Central memory CD4-positive, alpha-beta T cell (primary cell): Measurements from ENCODE around the gene SMIM44.
"Not testable (repeated sequence)": the region's sequence is repeated elsewhere in the genome, so short reads cannot be mapped to it uniquely, and the experiment has no call there.

Source experiments
- DNase-seq: peaks from one replicate; pipeline ENCODE4 v3.0.0; 2022

Gene SMIM44

DNA sequence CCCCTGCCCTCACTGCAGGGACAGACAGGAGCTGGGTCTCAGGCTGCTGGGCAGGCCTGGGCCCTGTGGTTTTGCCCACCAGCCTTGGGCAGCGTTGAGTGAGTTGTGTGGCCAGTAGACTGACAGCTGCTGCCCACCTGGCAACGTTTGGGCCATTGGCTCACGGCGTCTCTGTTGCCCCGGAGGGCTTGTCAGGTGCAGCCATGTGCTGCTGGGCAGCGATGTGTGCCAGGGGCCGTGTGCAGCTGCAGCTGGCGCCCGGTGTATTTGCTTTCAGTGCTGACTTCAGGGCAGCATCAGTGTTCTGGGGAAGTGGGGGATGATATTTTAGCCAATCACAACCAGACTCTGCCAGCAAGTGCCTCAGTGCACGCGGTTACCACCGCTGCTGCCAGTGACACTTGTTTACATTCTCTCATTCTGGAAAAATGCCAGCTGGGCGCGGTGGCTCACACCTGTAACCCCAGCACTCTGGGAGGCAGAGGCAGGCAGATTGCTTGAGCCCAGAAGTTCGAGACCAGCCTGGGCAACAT lies 33.5 kb upstream of the SMIM44 start:
- peak; percentile 67 for DNase-seq

DNA sequence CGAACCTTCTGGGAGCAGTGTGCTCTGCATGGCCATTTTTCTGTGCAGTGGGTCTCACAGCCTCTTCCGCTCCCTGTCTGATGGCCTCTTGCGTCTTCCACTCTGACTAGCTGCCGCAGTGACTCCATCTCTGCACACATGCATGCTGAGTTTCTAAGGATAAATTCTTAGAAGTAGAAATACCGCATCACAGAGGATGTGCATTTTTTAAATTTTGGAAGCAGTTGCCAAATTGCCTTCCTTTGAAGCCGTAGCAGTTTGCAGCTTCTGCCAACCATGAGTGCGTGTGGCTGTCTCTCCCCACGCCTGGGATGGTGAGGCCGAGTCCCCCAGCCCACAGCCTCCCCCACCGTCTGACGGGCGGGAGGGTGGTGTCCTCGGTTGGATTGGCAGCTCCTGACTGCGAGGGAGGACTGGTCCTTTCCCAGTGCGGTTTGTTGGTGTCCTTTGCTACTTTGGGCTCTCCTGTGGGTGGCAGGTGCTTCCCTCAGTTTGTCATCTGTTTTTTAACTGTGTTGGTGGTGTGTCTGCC lies 32.7 kb upstream of the SMIM44 start:
- no peak for DNase-seq

DNA sequence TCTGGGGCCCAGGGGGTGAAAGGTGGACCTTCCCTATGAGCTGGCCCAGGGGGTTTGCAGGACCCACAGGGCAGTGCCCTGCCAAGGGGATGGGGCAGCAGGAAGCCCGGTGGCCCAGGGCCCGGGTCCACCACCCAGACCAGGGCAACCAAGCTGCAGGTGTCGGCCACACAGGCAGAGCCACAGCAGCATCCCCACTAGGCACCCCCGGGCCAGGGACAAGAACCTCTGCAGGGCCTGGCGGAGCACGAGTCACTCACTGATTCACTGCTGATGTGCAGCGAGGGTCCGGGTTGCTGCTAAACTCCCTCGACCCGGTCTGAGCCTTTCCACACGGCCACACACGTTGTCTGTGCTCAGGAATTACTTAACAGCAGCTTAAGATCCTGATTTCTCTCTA lies 31.7 kb upstream of the SMIM44 start:
- no peak for DNase-seq

DNA sequence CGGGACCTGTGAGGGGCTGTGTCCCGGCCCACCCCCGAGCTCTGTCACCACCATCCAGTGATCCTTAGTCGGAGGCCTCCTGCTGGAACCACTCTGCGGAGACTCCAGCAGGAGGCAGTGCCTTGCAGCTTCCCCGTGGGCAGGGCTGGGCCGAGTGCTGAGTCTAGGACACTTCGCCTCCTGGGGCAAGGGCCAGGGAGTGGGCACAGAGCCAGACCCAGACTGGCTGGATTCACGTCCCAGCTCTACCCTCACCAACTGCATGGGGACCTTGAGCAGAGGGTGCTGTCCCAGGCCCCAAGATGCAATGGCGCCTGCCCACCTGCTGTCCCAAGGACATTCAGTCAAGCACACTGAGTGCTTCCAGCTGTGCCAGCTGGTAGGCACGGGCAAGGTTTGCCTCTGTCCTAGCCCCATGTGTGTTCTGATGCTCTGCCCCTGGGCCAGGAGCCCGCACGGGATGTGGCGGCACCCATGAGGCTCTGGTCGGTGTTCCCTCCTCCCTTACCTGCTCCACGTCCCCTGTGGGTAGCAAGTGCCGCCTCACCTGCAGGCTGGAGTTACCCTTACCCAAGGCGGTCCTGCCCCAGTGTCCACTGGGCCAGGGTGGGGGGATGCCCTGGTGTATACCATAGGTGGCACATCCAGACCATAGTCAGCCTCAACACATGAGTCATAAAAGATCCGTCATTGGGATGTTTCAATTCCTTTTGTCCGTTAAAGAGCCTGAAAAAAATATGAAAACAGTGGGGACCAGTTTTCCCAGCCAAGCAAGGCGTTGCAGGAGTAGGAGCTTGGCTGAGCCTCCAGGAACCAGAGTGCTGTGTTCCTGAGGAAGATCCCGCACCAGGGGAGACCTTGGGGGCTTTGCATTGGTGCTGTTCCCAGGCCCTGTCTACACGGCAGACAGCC lies 30.2 kb upstream of the SMIM44 start:
- no peak for DNase-seq

DNA sequence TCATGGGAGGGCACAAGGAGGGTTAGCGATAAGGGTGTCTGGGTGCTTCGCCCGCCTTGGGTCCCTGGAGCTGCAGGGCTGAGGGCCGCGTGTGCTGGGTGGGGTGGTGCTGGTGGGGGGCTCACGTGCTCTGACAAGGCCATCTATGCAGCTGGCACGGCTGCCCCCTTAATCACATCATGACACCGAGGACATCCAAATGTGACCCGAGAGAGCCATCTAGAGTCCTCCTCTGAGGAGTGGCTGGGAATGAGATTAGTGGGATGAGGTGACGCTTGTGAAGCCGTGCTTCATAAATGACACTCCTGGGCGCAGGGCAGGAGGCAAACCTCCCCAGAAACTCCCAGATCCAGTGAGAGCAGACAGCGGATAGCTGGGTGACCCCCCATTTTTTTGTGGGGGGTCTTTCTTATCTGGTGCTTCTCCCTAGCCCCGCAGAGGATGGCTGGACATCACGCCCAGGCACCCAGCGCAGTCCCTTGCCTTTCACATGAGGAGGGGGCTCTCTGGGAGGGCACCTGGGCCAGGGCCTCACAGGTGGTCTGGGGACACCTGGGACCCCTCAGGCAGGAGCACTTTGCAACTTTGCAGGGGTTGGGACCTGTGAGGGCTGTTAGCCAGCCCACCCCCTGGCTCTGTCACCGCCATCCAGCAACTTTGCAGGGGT lies 29.5 kb upstream of the SMIM44 start:
- no peak for DNase-seq

DNA sequence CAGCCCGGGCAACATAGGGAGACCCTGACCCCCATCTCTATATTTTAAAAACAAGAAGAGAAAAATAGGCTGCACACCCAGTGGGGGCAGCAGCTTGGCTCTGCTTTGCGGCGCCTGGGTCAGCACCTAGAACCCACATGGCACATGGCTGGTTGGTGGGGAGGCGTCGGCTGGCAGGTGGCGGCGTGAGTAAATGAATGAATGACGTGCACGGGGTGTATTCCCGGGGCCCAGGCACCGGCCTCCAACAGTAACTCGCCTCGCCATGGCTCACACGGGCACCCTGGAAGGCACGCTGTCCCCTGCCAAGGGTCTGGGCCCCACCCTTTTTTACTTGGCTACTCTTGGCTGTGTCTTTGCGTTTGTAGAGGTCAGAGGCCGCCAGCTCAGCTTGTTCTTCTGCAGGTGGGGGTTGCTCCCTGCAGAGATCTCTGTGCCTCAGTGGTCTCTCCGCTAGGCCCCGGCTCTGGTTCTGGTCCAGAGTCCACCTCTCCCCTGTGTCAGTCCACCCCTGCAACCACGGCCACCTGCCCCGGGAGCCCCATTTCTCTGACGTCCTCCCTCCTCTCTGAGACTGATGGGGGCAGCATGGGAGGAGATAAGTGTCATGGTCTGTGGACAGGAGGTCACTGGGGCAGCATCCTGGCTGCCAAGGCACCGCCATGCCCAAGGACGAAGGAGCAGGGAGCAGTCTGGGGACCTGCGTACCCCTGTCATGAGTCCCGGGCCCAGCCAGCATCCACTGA lies 28.4 kb upstream of the SMIM44 start:
- DNase-seq: no peak

DNA sequence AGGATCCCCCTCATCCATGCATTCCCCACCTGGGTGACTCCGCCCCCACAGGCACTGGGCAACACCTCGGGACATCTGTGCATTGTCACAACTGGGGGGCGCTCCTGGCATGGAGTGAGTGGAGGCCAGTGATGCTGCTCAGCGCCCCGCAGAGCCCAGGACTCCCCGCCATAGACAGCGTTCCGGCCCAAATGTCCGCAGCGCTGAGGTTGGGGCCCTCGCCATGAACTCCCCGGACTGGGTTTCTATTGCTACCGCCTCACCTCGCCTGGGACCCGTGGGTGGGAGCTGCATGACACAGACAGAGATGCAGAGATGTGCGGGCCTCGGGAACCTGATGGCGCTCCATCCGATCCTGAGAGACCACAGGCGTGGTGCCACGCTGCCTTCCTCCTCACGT lies 27.5 kb upstream of the SMIM44 start:
- no peak for DNase-seq

DNA sequence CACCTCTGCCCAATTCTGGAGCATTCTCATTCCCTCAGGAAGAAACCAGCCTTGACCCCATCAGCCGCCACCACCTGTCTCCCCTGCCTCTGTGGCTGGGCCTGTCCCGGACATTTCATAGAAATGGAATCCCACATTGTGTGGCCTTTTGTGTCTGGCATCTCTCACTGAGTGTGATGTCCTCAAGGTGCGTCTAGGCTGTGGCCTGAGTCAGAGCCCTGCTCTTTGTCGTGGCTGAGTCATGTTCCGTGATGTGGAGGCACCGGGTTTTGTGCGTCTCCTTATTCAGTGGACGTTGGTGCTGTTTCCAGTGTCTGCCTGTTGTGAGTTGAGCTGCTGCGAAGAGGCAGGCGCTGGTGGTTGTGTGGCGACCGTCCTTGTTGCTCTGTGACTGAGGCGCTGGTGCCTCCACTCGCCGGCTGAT lies 26.3 kb upstream of the SMIM44 start:
- no peak for DNase-seq

DNA sequence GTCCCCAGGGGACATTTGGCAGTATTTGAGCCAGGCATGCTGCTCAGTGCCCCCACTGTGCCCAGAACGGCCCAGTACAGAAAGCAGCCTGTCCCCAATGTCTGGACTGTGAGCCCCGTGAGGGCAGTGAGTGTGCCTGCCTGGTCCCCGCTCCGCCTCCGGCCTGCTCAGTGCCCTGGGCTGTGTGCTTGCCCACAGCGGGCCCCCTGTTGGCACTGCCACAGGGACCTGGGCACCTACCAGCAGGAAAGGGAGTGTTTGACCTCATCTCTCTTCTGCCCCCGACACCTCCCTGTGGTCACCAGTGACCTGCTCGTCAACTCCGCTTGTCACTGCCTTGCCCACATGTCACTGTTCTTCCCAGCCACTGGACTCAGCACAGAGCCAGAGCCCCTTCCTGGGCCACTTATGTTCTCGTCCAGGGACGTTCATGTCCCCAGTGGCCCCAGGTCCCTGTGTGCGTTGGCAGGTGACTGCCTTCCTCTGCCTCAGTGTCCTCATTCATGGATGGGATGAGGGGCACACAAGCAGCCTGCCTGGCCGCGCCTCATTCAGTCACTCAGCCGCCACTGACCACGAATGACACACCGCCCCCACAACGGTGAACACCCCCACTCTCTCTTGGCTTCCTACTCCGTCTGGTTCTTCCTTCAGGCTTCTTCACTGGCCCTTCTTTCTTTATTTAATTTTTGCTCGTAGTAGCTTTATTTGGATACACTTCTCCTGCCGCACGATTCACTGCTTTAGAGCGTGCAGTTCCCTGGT lies 25.7 kb upstream of the SMIM44 start:
- no peak for DNase-seq

DNA sequence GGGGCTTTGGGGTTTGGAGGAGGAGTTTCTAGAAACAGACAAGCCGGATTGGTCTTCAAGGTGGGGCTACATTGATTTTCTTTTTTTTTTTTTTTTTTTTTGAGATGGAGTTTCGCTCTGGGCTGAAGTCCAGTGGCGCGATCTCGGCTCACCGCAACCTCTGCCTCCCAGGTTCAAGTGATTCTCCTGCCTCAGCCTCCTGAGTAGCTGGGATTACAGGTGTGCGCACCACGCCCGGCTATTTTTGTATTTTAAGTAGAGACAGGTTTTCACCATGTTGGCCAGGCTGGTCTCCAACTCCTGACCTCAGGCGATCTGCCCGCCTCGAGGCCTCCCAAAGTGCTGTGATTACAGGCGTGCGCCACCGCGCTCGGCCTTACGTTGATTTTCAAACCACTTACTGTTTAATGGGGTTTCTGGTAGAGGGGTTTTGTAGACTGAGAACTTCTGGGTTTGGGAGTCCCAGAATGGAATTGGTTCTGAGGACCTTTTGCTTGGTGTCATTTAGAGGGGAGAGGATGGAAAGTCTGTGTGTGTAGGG lies 24.9 kb upstream of the SMIM44 start:
- DNase-seq: not testable (repeated sequence)

DNA sequence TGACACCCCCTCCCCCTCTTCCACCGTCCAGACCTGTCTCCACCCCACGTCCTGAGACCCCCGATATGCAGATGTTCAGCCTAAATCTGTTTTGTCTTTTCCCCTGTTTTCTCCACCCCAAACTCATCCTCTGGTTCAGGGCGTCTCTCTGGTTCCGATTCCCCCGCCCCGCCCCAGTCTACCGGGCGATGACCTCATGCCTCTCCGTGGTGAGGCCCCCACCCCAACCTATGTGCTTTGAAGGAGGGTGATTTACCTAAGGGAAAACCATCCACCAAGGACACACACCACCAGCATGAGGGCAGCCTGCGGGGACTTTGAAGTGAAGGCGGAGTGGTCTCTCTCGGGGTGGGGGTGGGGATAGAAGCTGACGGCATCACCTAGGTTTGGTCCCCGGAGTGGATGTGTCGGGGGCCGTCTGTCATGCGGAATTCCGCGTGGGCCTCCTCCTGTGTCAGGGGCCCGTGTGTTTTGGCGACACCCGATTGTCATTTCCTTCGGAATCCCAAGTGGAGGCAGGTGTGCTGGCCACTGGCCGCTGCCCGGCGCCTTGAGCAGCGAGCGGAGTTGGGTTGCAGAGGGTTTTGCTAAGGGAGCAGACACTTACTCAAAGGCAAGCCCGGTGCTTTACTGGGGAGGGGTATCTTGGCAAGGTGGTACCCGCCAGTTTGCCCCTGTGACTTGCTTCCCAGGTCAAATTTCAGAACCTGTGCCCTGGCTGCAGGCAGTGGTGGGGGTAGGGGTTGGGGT lies 24.3 kb upstream of the SMIM44 start:
- peak; percentile 40 for DNase-seq

DNA sequence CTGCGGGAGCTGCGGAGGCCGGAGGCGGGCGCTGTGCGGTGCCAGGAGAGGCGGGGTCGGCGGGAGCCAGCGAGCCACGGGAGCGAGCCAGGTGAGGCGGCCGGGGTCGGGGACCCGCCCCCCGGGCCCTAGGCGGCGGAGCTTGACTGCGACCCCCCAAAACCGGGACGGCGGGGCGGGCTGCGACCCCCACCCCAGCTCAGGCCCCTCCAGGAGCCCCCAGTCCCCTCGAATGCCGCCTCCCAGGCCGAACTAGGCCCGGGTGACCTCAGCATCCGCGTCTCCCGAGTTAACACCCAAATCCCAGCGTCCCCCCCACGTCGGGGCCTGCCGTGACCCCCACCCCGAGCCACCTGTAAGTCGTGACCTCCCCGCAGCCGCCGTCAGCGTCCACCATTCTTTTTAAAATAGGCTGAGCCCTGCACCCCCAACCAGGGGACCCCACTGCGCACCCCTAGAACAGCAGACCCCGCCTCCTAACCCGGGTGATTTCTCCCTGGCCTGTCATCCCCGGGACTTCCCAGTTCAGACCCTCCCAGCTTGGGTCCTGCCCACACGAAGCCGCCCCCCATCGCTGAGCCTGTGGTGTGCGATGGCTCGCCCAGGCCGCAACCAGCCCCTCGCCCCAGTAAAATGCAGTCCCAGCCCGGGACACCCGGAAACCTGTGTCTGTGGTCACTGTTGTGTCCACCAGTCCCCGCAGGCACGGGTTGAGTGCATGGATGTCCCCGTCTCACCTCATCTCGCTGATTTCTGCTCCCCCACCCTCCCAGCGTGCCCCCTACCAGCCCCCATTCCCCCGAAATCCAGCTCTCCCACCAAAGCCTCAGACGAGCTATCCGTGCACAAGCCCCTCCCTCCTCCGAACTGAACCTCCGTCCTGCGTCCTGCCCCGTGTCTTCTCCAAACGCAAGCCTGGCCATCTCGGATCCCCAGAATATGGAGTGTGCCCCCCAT lies 23.4 kb upstream of the SMIM44 start:
- peak; percentile 17 for DNase-seq

DNA sequence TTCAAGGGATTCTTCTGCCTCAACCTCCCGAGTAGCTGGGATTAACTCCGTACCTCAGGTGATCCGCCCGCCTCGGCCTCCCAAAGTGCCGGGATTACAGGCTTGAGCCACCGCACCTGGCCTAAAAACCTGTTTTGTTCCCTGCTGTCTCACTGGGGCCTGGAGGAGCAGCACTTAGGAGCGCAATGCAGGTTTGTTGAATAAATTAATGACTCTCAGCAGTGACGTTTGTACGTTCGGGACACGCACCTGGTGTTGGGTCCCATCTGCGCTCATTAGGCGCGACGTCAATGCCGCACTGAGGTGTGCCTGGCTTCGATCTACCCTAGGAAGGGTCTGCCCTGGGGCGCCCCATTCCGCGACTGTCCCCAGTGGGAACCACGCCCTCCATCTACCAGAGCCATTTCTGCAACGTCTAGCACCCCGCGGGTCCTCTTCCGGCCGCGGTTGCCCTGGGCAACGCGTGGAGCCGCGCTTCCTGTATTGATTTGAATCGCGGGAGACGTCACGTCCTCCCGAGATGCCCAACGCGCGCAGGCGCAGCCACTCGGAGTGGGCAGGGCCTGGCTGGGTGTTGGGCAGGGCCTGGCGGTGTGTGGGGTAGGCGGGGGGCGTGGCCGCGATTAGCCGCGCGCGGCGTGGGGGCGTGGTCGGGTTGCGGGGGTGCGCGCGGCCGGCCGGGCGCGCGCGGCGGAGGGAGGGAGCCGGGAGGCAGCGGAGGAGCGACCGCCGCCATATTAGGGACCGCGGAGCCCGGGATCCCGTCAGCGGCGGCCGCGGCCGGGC lies 22.6 kb upstream of the SMIM44 start, which contains the start of gene FZR1:
Gene FZR1 (plus strand): TSS at position 714 of the 786 bp plus-strand sequence. CDS start 16,679 bp downstream, outside the sequence.
- DNase-seq: peak; percentile 100

DNA sequence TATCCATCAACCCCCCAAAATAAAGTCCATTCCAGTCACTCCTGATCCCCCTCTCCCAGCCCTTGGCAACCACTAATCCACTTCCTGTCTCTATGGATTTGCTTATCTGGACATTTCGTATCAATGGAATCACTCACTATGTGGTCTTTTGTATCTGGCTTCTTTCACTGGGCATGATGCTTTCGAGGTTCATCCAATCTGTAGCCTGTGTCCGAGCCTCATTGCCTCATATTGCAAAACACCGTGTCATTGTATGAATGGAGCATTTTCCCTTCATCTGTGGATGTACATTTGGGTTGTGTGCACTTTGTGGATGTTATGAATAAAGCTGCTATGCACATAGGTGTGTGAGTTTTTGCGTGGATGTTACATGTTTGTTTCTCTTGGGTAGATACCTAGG lies 21.5 kb upstream of the SMIM44 start:
- no peak for DNase-seq

DNA sequence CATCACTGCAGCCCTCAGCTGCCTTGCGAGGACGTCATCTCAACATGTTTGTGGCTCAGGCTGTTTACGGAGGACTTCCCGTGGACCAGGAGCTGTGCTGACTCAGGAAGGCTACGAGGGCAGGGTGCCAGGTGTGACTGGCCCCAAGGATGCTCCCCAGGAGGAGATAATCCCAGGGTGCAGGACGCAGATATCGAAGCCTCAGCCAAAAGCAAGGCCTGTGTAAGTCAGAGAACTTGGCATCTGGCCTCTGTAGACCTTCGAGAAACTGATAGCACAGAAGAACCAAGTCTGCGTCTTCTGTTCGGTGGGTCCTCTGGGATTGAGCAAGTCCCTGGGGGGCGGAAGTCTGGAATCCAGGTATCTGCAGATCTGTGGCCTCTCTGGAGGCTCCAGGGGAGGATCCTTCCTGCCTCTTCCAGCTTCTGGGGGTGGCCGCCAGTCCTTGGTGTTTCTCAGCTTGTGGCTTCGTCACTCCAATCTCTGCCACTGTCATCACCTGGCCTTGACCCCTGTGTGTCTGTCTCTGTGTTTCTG lies 19.9 kb upstream of the SMIM44 start:
- DNase-seq: no peak

DNA sequence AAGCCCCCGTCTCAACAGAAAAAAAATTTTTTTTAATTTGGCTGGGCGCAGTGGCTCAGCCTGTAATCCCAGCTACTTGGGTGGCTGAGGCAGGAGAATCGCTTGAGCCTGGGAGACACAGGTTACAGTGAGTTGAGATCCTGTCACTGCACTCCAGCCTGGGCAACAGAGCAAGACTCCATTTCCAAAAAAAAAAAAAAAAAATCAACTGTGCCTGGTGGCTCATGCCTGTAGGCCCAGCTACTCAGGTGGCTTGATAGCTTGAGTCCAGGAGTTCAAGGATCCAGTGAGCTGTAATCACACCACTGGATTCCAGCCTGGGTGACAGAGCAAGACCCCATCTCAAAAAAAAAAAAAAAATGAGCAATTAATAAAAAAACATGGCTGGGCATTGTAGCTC lies 18.5 kb upstream of the SMIM44 start:
- no peak for DNase-seq

DNA sequence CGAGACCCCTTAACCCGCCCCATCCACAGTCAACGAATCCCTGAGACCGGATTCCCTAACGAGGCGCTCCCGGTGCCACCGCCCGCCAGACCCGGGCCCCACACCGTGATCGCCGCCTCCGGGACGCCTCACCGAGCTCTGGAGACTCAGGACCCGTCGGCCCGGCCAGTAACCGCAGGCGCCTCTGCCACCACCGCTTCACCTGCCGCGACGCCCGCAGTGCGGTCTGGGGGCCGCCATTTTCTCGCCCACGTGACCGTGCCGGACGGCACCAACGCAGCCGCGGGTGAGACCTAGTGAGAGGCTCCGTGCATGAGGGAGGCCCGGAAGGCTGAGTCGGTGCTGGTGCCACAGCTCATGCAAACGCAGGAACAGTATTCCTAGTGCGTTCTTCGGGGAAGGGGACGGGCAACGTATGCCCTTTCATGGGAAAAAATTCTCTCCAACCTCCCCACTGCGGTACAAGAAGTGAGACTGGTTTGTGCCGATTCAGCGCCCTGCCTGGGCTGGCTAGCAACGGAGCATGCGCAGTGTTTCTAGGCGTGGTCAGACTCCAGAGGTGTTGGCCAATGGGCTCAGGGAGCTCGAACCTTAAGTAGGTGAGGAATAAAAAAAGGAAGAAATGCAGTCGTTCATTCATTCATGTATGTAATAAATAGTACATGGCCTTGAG lies 17.3 kb upstream of the SMIM44 start, which contains the start of gene DOHH:
Gene DOHH (minus strand): TSS at position 246 of the 673 bp plus-strand sequence. CDS start 3,860 bp downstream, outside the sequence.
- peak; percentile 93 for DNase-seq
